Chondrocyte (in vitro differentiated cells): Measurements from ENCODE around the gene UNC13B. TPM values are rescaled to one million over a fixed set of nuclear protein-coding genes. Genes with fewer than 3 reads are reported as not detected.
A peak's percentile ranks its signal among the peaks of the same experiment; 100 is the strongest.

Experiments
- DNase-seq: peaks from one replicate; pipeline ENCODE4 v3.0.0; 2021; ENCODE audit warnings: mixed read lengths, low spot score
- H3K27ac Mint-ChIP-seq: one replicate; pipeline ENCODE4 v1.8.0; 2021; ENCODE audit warnings: mild to moderate bottlenecking, moderate library complexity, mixed read lengths; ENCODE audit not compliant: unreplicated experiment
- H3K27me3 Mint-ChIP-seq: 2 replicates; pipeline ENCODE4 v1.8.0; 2021; ENCODE audit warnings: low read depth, mixed read lengths
- H3K36me3 Mint-ChIP-seq: 2 replicates; pipeline ENCODE4 v1.8.0; 2021; ENCODE audit warnings: low read depth, mixed read lengths
- H3K4me1 Mint-ChIP-seq: 2 replicates; pipeline ENCODE4 v1.8.0; 2021; ENCODE audit warnings: low read depth, mild to moderate bottlenecking, mixed read lengths
- H3K4me3 Mint-ChIP-seq: one replicate; pipeline ENCODE4 v1.8.0; 2021; ENCODE audit warnings: mild to moderate bottlenecking, moderate library complexity, mixed read lengths; ENCODE audit not compliant: unreplicated experiment
- H3K9me3 Mint-ChIP-seq: 2 replicates; pipeline ENCODE4 v1.8.0; 2021; ENCODE audit warnings: low read depth, mixed read lengths
- total RNA-seq: library from RNA; stranded (reverse); gene quantifications from 3 replicates; pipeline ENCODE4 v1.2.1, GENCODE V29; 2021
- TF ChIP-seq, protein P1 (sequence below): fragments of 200-600 bp; sonication (generic); IDR thresholded peaks from 2 replicates; pipeline ENCODE4 v1.5.0; 2021; ENCODE audit warnings: antibody characterized with exemption, mild to moderate bottlenecking, moderate library complexity

The UNC13B gene
- total RNA-seq, 1 donor from 2014 or later, result 32.8 TPM

DNA sequence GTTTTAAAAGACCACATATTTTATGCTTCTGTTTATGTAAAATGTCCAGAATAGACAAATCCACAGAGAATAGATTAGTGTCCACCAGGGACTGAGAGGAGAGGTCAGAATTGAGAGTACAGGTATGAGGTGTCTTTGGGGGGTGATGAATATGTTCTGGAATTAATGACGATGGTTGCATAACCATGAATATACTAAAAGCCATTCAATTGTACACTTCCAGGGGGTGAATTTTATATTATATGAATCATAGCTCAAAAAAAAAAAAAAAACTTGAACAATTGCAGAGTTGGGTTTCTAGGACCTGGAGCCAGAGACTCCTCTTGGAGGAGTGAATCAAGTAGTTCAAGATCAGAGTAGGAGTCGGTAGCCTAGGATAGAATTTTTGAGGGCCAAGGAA, 270.3 kb downstream of the UNC13B start:
- no peak overlapping the region for H3K4me3 Mint-ChIP-seq
- DNase-seq, result no peak
- peaks cover 1% of the 10 kb centered on the region for H3K36me3 Mint-ChIP-seq
- H3K27ac Mint-ChIP-seq, result no peak overlapping the region
- peaks cover 16% of the 10 kb centered on the region for H3K9me3 Mint-ChIP-seq
- H3K4me1 Mint-ChIP-seq, result no peaks in the 10 kb centered on the region
- TF ChIP-seq, protein P1, sequence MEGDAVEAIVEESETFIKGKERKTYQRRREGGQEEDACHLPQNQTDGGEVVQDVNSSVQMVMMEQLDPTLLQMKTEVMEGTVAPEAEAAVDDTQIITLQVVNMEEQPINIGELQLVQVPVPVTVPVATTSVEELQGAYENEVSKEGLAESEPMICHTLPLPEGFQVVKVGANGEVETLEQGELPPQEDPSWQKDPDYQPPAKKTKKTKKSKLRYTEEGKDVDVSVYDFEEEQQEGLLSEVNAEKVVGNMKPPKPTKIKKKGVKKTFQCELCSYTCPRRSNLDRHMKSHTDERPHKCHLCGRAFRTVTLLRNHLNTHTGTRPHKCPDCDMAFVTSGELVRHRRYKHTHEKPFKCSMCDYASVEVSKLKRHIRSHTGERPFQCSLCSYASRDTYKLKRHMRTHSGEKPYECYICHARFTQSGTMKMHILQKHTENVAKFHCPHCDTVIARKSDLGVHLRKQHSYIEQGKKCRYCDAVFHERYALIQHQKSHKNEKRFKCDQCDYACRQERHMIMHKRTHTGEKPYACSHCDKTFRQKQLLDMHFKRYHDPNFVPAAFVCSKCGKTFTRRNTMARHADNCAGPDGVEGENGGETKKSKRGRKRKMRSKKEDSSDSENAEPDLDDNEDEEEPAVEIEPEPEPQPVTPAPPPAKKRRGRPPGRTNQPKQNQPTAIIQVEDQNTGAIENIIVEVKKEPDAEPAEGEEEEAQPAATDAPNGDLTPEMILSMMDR, result no peak
- peaks cover 25% of the 10 kb centered on the region for H3K27me3 Mint-ChIP-seq

DNA sequence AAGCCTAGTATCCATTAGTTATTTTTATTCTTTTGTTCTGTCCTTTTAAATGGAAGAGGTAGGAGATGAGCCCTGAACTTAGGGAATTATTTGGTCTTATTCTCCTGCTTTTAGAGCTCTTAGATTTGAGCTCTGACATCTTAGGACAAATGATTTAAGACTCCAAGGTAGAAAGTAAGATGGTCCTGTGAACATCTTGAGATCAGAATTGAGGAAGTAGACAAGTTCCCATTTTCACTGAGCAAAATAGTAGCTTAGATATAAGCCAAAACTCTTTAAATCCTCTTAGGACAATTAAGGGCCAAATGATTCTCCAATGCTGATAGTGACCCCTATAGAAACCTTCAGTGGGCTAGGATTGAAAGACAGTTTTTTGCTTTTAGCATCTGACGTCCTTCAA, 275.1 kb downstream of the UNC13B start:
- H3K9me3 Mint-ChIP-seq, result no peaks in the 10 kb centered on the region

GRCh38 chr9:35446012-35446411, 284.2 kb downstream of the UNC13B start:
- no peaks in the 10 kb centered on the region for H3K9me3 Mint-ChIP-seq
- TF ChIP-seq, protein P1, result no peak
- no peaks in the 10 kb centered on the region for H3K36me3 Mint-ChIP-seq
- H3K27me3 Mint-ChIP-seq, result peaks cover 5% of the 10 kb centered on the region
- H3K4me3 Mint-ChIP-seq, result no peak overlapping the region
- H3K4me1 Mint-ChIP-seq, result peaks cover 17% of the 10 kb centered on the region
- no peak for DNase-seq
- no peak overlapping the region for H3K27ac Mint-ChIP-seq

More for the DNA sequence above, 275.1 kb downstream of the UNC13B start:
- TF ChIP-seq, protein P1, result no peak
- no peak for DNase-seq
- H3K4me3 Mint-ChIP-seq, result no peak overlapping the region
- peaks cover 23% of the 10 kb centered on the region for H3K27me3 Mint-ChIP-seq
- H3K27ac Mint-ChIP-seq, result no peak overlapping the region
- no peaks in the 10 kb centered on the region for H3K4me1 Mint-ChIP-seq
- H3K36me3 Mint-ChIP-seq, result no peaks in the 10 kb centered on the region

- H3K36me3 Mint-ChIP-seq, result no peaks in the 10 kb centered on the region
- peaks cover 18% of the 10 kb centered on the region for H3K27me3 Mint-ChIP-seq
- H3K9me3 Mint-ChIP-seq, result no peaks in the 10 kb centered on the region
- no peak for DNase-seq
- TF ChIP-seq, protein P1, result no peak
- H3K27ac Mint-ChIP-seq, result no peak overlapping the region
- H3K4me1 Mint-ChIP-seq, result peaks cover 17% of the 10 kb centered on the region
- no peak overlapping the region for H3K4me3 Mint-ChIP-seq
These were observed 286.7 kb downstream of the UNC13B start for GRCh38 chr9:35448496-35448895.

DNA sequence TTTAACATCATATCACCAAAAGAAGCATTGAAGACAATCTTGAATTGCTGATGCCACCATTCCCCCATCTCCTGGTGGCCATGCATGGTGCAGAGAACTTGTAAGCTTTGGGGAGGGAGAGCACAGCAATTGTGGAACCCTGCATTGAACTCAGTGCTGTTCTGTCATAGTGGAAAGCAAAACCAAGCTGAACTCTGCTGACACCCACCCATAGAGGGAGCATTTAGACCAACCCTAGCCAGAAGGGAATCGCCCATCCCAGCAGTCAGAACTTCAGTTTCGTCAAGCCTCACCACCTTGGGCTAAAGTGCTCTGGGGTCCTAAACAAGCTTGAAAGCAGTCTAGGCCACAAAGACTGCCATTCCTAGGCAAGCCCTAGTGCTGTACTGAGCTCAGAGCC, 290.7 kb downstream of the UNC13B start:
- Mint-ChIP-seq H3K9me3 (peaks cover 8% of the 10 kb centered on the region), H3K27ac (no peak overlapping the region), H3K27me3 (peaks cover 30% of the 10 kb centered on the region), H3K36me3 (peaks cover 5% of the 10 kb centered on the region), H3K4me1 (peaks cover 13% of the 10 kb centered on the region), H3K4me3 (no peak overlapping the region)
- DNase-seq, result no peak
- TF ChIP-seq, protein P1, result peak; percentile 38
